ENCODE results near the gene RCC2.

RCC2 gene

GRCh38 chr1:17370618-17371017 is 68.9 kb downstream of the RCC2 start:
- DNase-seq = no peak

GRCh38 chr1:17369466-17369865 is 70.0 kb downstream of the RCC2 start:
- no peak for DNase-seq

GRCh38 chr1:17365293-17365692 is 74.2 kb downstream of the RCC2 start:
- DNase-seq = no peak

- no peak for DNase-seq
These were observed 75.7 kb downstream of the RCC2 start for GRCh38 chr1:17363771-17364170.

- DNase-seq = no peak
These were observed 76.1 kb downstream of the RCC2 start for GRCh38 chr1:17363351-17363750.

GRCh38 chr1:17361687-17362086 is 77.8 kb downstream of the RCC2 start:
- DNase-seq = no peak

GRCh38 chr1:17360272-17360956 is 79.1 kb downstream of the RCC2 start:
- DNase-seq = no peak

- no peak for DNase-seq
These were observed 79.7 kb downstream of the RCC2 start for GRCh38 chr1:17359808-17360207.

GRCh38 chr1:17359031-17359430 is 80.4 kb downstream of the RCC2 start:
- DNase-seq = no peak

GRCh38 chr1:17358557-17358956 is 80.9 kb downstream of the RCC2 start:
- no peak for DNase-seq

Measured in NCI-H510A (cell line).